ENCODE results near the gene PEAK1. TPM values are rescaled to one million over a fixed set of nuclear protein-coding genes. Genes with fewer than 3 reads are reported as not detected.

Gene PEAK1
- total RNA-seq, 2 donors from 2014 or later = 33.5 to 54.4 TPM

DNA sequence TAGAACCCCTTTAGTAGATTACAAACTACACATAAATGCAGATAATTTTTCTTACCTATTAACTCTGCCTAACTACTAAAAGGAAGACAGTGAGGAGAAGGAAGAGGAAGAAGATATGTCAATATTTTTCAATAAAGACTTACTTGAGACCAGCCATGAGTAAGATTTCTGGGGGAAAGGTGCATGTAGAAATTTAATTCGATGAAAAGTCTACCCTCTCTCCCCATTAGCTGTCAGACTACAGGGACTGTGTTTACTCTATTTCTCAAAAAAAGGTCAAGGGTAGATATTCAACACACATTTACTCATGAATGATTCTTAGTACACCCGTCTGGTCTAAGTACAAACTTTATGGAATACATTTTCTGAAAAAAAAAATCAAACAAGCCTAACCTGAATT, 355.8 kb downstream of the PEAK1 start:
- Histone ChIP-seq H3K27me3 (no peaks in the 10 kb centered on the region), H3K9ac (ENCODE audit: low read depth in 2 of 2, low read length in 2 of 2) (peak overlapping the region in 1 of 2 donors; percentile 28), H3K27ac (peak overlapping the region; percentile 70), H3K4me1 (peaks cover 32% of the 10 kb centered on the region), H3K4me3 (no peak overlapping the region), H3K9me3 (no peaks in the 10 kb centered on the region), H3K36me3 (no peaks in the 10 kb centered on the region)
- TF ChIP-seq CTCF (IDR thresholded peaks at IDR 0.05) = no peak
- intact Hi-C loops (cut with DNase I) = no loop called here
- no peak for DNase-seq

DNA sequence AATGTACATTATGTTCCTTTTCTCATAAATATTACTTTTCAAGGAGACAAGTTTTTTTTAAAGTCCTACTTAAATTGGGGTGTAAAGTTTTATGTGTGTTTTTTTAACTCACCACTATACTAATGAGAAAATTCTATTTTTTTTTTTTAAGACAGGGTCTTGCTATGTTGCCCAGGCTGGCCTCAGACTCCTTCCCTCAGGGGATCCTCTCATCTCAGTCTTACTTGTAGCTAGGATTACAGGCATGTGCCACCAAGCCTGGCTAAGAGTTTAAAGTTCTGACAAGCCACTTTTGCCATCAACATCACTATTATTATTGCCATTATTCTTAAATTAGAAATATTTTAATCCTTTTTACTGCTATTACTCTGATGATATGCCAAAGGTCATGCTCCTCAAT, 356.7 kb downstream of the PEAK1 start:
- H3K27ac ChIP-seq = no peak overlapping the region
- no peak for TF ChIP-seq CTCF (IDR thresholded peaks at IDR 0.05)
- no peak overlapping the region for H3K9ac ChIP-seq (ENCODE audit: low read depth in 2 of 2, low read length in 2 of 2)

GRCh38 chr15:77060546-77060945, 359.4 kb downstream of the PEAK1 start:
- H3K9me3 ChIP-seq = no peaks in the 10 kb centered on the region
- H3K27ac ChIP-seq = no peak overlapping the region
- H3K4me1 ChIP-seq = peaks cover 22% of the 10 kb centered on the region
- no peaks in the 10 kb centered on the region for H3K27me3 ChIP-seq
- intact Hi-C loops (cut with DNase I) = no loop called here
- no peak for TF ChIP-seq CTCF (IDR thresholded peaks at IDR 0.05)
- no peak overlapping the region for H3K4me3 ChIP-seq
- H3K36me3 ChIP-seq = no peaks in the 10 kb centered on the region
- no peak for DNase-seq
- H3K9ac ChIP-seq (ENCODE audit: low read depth in 2 of 2, low read length in 2 of 2) = no peak overlapping the region

More for the DNA sequence above, 356.7 kb downstream of the PEAK1 start:
- intact Hi-C loops (cut with DNase I) = no loop called here
- H3K4me3 ChIP-seq = no peak overlapping the region
- H3K9me3 ChIP-seq = no peaks in the 10 kb centered on the region
- no peaks in the 10 kb centered on the region for H3K36me3 ChIP-seq
- DNase-seq = no peak
- peaks cover 27% of the 10 kb centered on the region for H3K4me1 ChIP-seq
- no peaks in the 10 kb centered on the region for H3K27me3 ChIP-seq

DNA sequence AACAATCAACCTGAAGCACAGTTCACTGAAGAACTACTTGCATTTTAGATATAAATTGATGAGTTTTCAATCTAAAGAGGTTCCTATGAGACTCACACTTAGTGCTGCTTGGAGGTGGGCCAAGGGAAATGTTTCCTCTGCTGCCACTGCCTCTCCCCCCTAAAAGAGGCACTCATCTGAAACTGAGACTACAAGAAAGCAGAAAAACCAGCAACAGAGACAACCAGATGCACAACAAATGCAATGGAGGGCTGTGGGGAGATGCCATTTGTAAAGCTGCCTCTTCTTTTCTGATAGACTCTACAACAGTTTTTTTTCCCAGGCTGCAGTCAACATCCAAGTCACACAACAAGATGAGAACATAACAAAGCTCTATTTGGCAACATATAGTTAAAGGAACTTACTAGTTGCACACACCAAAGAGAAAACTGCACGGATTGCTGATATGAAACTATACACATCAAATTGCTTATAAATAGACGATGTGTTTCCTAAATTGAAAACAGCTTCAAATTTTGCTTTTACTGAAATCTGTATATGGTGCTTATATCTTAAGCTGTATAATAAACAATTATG, 360.0 kb downstream of the PEAK1 start:
- H3K27ac ChIP-seq = no peak overlapping the region
- no peak overlapping the region for H3K9ac ChIP-seq (ENCODE audit: low read depth in 2 of 2, low read length in 2 of 2)
- H3K9me3 ChIP-seq = no peaks in the 10 kb centered on the region
- peaks cover 15% of the 10 kb centered on the region for H3K4me1 ChIP-seq
- no peak overlapping the region for H3K4me3 ChIP-seq
- intact Hi-C loops (cut with DNase I) = no loop called here
- H3K36me3 ChIP-seq = no peaks in the 10 kb centered on the region
- no peak for TF ChIP-seq CTCF (IDR thresholded peaks at IDR 0.05)
- H3K27me3 ChIP-seq = no peaks in the 10 kb centered on the region
- no peak for DNase-seq

DNA sequence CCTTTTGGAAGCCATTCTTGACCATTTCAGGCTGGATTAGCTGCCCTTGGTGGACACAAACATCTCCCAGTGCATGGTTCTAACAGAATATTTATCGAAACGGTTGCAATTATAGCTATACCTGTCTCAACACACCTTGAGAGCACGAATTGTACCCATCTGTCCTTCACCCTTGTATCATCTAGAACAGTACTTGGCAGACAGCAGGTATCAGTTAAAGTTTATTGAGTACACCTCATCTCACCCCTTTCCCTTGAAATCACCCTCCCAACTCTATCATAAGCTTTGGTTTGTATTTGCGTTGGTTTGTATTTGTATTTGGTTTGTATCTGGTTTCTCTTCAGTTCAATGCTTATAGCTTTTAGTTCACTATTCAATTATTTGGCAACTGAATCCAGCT, 361.4 kb downstream of the PEAK1 start:
- no peaks in the 10 kb centered on the region for H3K27me3 ChIP-seq
- H3K4me1 ChIP-seq = peaks cover 9% of the 10 kb centered on the region
- no peak for DNase-seq
- intact Hi-C loops (cut with DNase I) = no loop called here
- H3K36me3 ChIP-seq = no peaks in the 10 kb centered on the region
- no peak overlapping the region for H3K9ac ChIP-seq (ENCODE audit: low read depth in 2 of 2, low read length in 2 of 2)
- H3K27ac ChIP-seq = no peak overlapping the region
- H3K9me3 ChIP-seq = no peaks in the 10 kb centered on the region
- no peak for TF ChIP-seq CTCF (IDR thresholded peaks at IDR 0.05)
- no peak overlapping the region for H3K4me3 ChIP-seq

All from colonic mucosa (tissue), 4 donors.